ENCODE results near the gene TAX1BP3. TPM values are rescaled to one million over a fixed set of nuclear protein-coding genes. Genes with fewer than 3 reads are reported as not detected.

TAX1BP3 gene
- total and polyA plus RNA-seq, 11 donors: 122 to 291 (median 177) TPM

DNA sequence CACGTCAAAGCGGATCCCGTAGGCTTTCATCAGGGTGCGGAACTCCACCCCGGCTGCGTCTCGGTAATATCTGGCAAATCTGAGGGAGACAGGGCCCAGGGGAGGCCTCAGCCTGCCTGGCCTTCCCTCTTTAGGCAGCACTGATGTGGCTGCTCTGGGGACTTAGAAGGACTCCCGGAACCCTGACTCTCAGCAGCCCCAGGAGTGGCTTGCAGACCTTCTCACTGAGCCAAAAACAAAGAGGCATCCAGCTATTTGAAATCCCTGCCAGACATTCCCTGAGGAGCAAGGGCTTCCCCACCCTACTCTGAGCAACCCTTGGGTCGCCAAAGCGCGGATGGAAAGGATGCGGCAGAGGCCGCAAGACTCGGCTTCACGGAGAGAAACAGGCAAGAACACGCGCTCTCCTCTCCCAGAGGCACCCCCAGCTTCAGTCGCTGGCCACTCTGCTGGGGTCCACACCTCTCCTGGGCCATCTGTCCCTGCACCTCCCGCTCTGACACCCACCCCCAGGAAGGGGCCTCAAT, 19.7 kb upstream of the TAX1BP3 start:
- no peaks in the 10 kb centered on the region for H3K36me3 ChIP-seq
- peaks cover 0 to 2% (median 0%) of the 10 kb centered on the region in 12 donors for H3K4me1 ChIP-seq
- no peak overlapping the region for H3K27ac ChIP-seq
- 35 to 64% (median 48%) methylated on average over 10 to 19 of the region's 19 CpGs for WGBS, 4 donors
- ATAC-seq: no peak
- H3K27me3 ChIP-seq: peaks cover 0 to 25% (median 4%) of the 10 kb centered on the region in 9 donors
- H3K4me3 ChIP-seq: no peak overlapping the region
- intact Hi-C loops (cut with DNase I): no loop called here
- DNase-seq: no peak
- no peak for TF ChIP-seq POLR2A (IDR thresholded peaks at IDR 0.05)
- no peaks in the 10 kb centered on the region for H3K9me3 ChIP-seq

DNA sequence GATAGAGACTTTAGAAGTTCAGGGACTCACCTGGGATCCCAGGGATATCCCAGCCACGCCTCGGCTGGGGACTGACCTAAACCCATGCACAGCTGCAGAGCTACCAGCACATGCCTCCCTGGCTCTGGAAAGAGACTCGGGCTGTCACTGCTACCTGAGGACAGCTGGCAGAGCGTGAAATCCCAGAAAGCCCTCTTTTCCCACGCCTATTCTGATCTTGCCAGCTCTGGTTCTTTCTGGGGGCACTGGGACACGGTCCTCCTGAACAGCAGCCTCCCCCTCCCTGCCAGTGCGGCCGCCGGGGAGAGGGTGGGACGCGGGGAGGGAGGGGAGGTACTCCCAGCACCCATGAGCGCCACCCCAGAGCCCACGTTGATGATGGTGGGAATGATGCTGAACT, 16.8 kb upstream of the TAX1BP3 start:
- intact Hi-C loops (cut with DNase I): no loop called here

DNA sequence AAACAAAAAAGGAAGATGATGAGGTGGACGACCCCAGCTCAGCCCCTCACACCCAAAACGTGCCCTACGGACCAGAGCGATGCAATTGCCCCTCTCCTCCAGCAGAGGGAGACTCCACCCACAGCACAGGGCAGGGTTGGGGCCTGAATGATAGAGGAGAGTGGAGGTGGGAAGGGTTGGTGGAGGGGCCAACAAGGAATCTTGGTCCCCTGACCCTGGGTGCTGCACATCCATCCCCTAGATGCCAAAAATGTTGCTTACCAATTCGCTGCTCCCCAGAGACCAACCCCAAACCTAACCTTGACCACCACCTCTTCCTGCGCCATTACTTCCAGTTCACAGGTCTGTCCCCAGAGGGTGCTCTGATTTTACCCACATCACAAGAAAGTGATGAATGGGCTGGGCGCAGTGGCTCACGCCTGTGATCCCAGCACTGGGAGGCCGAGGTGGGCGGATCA, 14.7 kb upstream of the TAX1BP3 start:
- Histone ChIP-seq H3K4me1 (peaks cover 0 to 8% (median 0%) of the 10 kb centered on the region in 12 donors), H3K9me3 (no peaks in the 10 kb centered on the region), H3K4me3 (no peak overlapping the region), H3K27me3 (peaks cover 0 to 20% (median 4%) of the 10 kb centered on the region in 9 donors), H3K36me3 (no peaks in the 10 kb centered on the region), H3K27ac (no peak overlapping the region)
- ATAC-seq: peak; percentile 64 to 83 (median 76)
- 34 to 44% (median 37%) methylated on average over 9 to 10 of the region's 10 CpGs for WGBS, 4 donors
- intact Hi-C loops (cut with DNase I): no loop called here
- TF ChIP-seq POLR2A (IDR thresholded peaks at IDR 0.05): no peak
- TF ChIP-seq, protein P1, sequence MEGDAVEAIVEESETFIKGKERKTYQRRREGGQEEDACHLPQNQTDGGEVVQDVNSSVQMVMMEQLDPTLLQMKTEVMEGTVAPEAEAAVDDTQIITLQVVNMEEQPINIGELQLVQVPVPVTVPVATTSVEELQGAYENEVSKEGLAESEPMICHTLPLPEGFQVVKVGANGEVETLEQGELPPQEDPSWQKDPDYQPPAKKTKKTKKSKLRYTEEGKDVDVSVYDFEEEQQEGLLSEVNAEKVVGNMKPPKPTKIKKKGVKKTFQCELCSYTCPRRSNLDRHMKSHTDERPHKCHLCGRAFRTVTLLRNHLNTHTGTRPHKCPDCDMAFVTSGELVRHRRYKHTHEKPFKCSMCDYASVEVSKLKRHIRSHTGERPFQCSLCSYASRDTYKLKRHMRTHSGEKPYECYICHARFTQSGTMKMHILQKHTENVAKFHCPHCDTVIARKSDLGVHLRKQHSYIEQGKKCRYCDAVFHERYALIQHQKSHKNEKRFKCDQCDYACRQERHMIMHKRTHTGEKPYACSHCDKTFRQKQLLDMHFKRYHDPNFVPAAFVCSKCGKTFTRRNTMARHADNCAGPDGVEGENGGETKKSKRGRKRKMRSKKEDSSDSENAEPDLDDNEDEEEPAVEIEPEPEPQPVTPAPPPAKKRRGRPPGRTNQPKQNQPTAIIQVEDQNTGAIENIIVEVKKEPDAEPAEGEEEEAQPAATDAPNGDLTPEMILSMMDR (IDR thresholded peaks at IDR 0.05): peak; percentile 73 to 91 (median 82)
- DNase-seq: no peak

More for the DNA sequence above, 16.8 kb upstream of the TAX1BP3 start:
- TF ChIP-seq POLR2A (IDR thresholded peaks at IDR 0.05): no peak
- TF ChIP-seq, protein P1 (IDR thresholded peaks at IDR 0.05): no peak
- WGBS, 4 donors: 38 to 59% (median 53%) methylated on average over 6 to 13 of the region's 13 CpGs
- Histone ChIP-seq H3K27me3 (peaks cover 0 to 20% (median 4%) of the 10 kb centered on the region in 9 donors), H3K4me3 (no peak overlapping the region), H3K4me1 (peaks cover 0 to 5% (median 0%) of the 10 kb centered on the region in 12 donors), H3K9me3 (no peaks in the 10 kb centered on the region), H3K27ac (no peak overlapping the region), H3K36me3 (no peaks in the 10 kb centered on the region)
- no peak for DNase-seq
- ATAC-seq: no peak

DNA sequence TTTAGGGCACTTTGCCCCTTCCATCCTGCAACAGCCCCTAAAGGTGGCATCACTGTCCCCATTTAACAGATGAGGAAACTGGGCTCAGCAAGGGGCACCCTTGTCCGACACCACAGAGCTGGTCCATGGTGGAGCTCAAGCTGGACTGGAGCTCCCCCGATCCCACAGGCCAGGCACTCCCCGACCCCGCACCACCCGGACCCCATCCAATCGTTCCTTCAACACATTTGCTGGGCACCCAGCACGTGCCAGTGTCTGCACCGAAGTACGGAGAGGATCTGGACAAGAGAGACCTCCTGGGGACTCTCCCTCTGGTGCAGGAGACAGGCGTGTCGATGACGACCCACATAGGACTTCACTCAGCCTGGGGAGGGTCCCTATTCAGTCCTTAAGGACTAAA, 13.7 kb upstream of the TAX1BP3 start:
- peaks cover 0 to 8% (median 0%) of the 10 kb centered on the region in 12 donors for H3K4me1 ChIP-seq
- intact Hi-C loops (cut with DNase I): no loop called here
- DNase-seq (no peak), ATAC-seq (no peak)
- H3K27me3 ChIP-seq: peaks cover 0 to 20% (median 4%) of the 10 kb centered on the region in 9 donors
- H3K36me3 ChIP-seq: peaks cover 0 to 4% (median 0%) of the 10 kb centered on the region in 9 donors
- 77 to 88% (median 86%) methylated on average over 11 to 12 of the region's 12 CpGs for WGBS, 4 donors
- no peak overlapping the region for H3K27ac ChIP-seq
- no peak overlapping the region for H3K4me3 ChIP-seq
- H3K9me3 ChIP-seq: no peaks in the 10 kb centered on the region
- no peak for TF ChIP-seq POLR2A (IDR thresholded peaks at IDR 0.05)
- TF ChIP-seq, protein P1 (IDR thresholded peaks at IDR 0.05): no peak

Data from heart left ventricle (tissue), 16 donors.